Heart left ventricle (tissue), 16 donors: ENCODE data around the gene SHC3. TPM values are rescaled to one million over a fixed set of nuclear protein-coding genes. Genes with fewer than 3 reads are reported as not detected.

Experiments
- ATAC-seq, 4 donors: fragments of 200-7000 bp; cut with Tn5 transposase; one replicate each; pipeline ENCODE4 v1.9.1; 2020 to 2022; ENCODE audit warnings: moderate library complexity in 4 of 4, mild to moderate bottlenecking in 3 of 4, moderate number of reproducible peaks in 1 of 4
- DNase-seq, 5 donors: peaks; one replicate each; pipeline ENCODE4 v3.0.0-alpha.2; 2020
- H3K27ac ChIP-seq, 12 donors: fragments of 200-600 bp; sonication (generic) in 4 of 12; one replicate each; pipeline versions ENCODE4 v1.5.0 to v1.8.0; 2016 to 2022; ENCODE audit warnings: mild to moderate bottlenecking in 2 of 12
- H3K27me3 ChIP-seq, 9 donors: fragments of 200-600 bp; sonication (generic) in 2 of 9; one replicate each; pipeline versions ENCODE4 v1.5.1 to v1.8.0; 2016 to 2022; ENCODE audit warnings: mild to moderate bottlenecking in 3 of 9
- H3K36me3 ChIP-seq, 9 donors: fragments of 200-600 bp; sonication (generic) in 2 of 9; one replicate each; pipeline versions ENCODE4 v1.5.0 to v1.8.0; 2018 to 2022; ENCODE audit warnings: mild to moderate bottlenecking in 2 of 9
- H3K4me1 ChIP-seq, 12 donors: fragments of 200-600 bp; sonication (generic) in 4 of 12; one replicate each; pipeline versions ENCODE4 v1.5.0 to v1.8.0; 2016 to 2022; ENCODE audit warnings: mild to moderate bottlenecking in 3 of 12
- H3K4me3 ChIP-seq, 12 donors: fragments of 200-600 bp; sonication (generic) in 4 of 12; one replicate each; pipeline versions ENCODE4 v1.5.0 to v1.8.0; 2017 to 2022; ENCODE audit warnings: mild to moderate bottlenecking in 9 of 12, moderate library complexity in 4 of 12
- H3K9me3 ChIP-seq, 12 donors: fragments of 200-600 bp; sonication (generic) in 4 of 12; one replicate each; pipeline versions ENCODE4 v1.5.0 to v1.8.0; 2016 to 2022; ENCODE audit warnings: mild to moderate bottlenecking in 1 of 12
- POLR2A ChIP-seq, 2 donors: fragments of 450-650 bp; IDR thresholded peaks; one replicate each; pipeline ENCODE4 v1.6.1; 2017; ENCODE audit warnings: antibody characterized with exemption in 2 of 2, mild to moderate bottlenecking in 2 of 2, moderate library complexity in 2 of 2
- WGBS, 4 donors: extraction: QIAGEN DNeasy Blood & Tissue Kit in 2 of 4; methylation state at CpG; one replicate each; pipeline versions ENCODE4 v1.1.5 to v1.1.7; 2013 to 2018; 5-methylcytosine and 5-hydroxymethylcytosine counted together
- intact Hi-C, 10 donors: fragments of 100-400 bp; cut with DNase I; formaldehyde crosslinking; loops; one replicate each; pipeline versions ENCODE4 v1.11.1 to v1.14.2; 2022
- polyA plus RNA-seq, 2 donors: library from polyadenylated mRNA; stranded (reverse); fragments of 200-250 nt; gene quantifications; one replicate each; pipeline ENCODE4 v1.2.3, GENCODE V29; 2013
- total RNA-seq, 9 donors: library from RNA; depleted of rRNA in 2 of 9; stranded (reverse); fragments of >200 nt in 2 of 9; fragmentation: NEBNext Ultra II Directional in 3 of 9; extraction: Animal tissue kit (Norgen Biotek cat#: 25700) in 3 of 9; gene quantifications; one replicate each; pipeline versions ENCODE4 v1.1.0 to v1.2.4, GENCODE V29; 2016 to 2023
- TF ChIP-seq, protein P1 (sequence below), 12 donors: fragments of 200-600 bp; sonication (generic) in 4 of 12; IDR thresholded peaks; one replicate each; pipeline versions ENCODE4 v1.5.0 to v1.8.0; 2018 to 2022; ENCODE audit warnings: antibody characterized with exemption in 12 of 12, mild to moderate bottlenecking in 5 of 12
- donor health status: ischemic (EF 13 %, LVEDD 7.1; RV severe dilation, severe dysfunction).
- donor health status: healthy with polysubstance abuse.
- donor health status: DM: no; HTN: yes; CAD: no.
- donor health status: DM: no; HTN: no; CAD: no.
- donor health status: ischemic (EF 25% LVEDD 6.9; RV normal size, moderate dysfunction).
- donor health status: ischemic (EF 25% LVEDD 5.7; RV mildly dilated, moderate dysfunction).
- donor health status: healthy.
- donor health status: DM: yes; HTN: yes; CAD: no.
- donor health status: ischemic (EF 35%, LVEDD 5.7; RV mildly dilated, moderate dysfunction).
- donor health status: nonischemic (EF 11% LVEDD 7.7; RV severe dilation, severe dysfunction).
- donor health status: DM: yes; HTN: yes; CAD: no.
- donor health status: PGD.
- donor health status: ischemic (EF 29% LVEDD 5.4; RV normal size, mild dysfunction).
- donor health status: nonischemic (EF 23%, LVEDD 6.1; RV moderate dilation, normal function).

Gene SHC3
- total and polyA plus RNA-seq, 11 donors = 0.20 to 4.3 (median 0.52) TPM

DNA sequence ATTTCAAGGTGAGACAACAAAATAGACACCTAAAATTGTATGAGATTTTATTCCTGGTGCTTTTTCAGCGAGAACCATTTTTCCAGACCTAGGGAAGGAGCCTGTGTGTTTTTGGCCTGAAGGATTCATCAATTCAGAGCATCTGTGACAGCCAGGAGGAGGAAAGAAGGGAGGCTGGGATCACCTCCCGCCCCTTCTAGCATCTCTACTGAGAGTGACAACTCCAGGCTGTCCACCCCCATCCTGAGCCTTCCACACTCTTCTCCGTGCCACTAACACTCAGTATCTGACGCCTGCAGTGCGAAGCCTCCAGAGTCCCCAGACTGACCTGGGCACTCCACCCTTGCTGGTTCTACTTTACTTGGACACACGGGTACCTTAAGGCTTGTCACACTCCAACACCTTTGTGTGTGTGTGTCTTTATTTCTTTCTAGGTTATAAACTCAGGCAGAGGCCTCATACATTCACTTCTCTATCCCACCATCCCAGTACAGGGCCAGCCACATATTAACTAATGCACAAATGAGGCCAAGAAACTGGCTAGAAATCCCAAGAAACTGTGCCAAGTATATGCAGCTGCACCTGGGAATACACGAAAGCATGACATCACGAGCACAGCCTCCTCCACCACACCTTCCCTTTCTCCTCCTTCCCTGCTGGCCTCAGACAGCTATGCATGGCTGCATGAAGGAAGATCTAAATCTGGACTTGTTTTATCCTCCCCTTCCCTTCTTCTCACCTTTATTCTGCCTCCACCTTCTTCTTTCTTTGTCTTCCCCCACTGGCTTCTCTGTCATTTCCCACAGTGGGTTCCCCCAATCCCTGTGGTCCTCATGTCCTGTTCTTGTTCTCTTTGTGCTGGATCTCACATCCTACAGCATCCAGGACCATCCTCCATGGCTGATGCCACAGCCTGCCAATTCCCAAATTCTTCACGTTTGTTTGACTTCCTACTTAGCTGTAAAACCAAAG lies 171.3 kb downstream of the SHC3 start:
- Histone ChIP-seq H3K27me3 (no peaks in the 10 kb centered on the region), H3K9me3 (no peaks in the 10 kb centered on the region), H3K4me3 (no peak overlapping the region), H3K27ac (no peak overlapping the region), H3K36me3 (peaks cover 0 to 20% (median 9%) of the 10 kb centered on the region in 9 donors), H3K4me1 (peaks cover 0 to 10% (median 0%) of the 10 kb centered on the region in 12 donors)
- no peak for DNase-seq
- intact Hi-C loops = loop anchor here in 4 of 10 donors (10.0 kb wide), 4 partner anchors 268 to 932 kb away; no protein-coding TSS in a partner anchor
- WGBS, 4 donors = 74 to 77% (median 77%) methylated on average over 9 of the region's 9 CpGs
- TF ChIP-seq, protein P1, sequence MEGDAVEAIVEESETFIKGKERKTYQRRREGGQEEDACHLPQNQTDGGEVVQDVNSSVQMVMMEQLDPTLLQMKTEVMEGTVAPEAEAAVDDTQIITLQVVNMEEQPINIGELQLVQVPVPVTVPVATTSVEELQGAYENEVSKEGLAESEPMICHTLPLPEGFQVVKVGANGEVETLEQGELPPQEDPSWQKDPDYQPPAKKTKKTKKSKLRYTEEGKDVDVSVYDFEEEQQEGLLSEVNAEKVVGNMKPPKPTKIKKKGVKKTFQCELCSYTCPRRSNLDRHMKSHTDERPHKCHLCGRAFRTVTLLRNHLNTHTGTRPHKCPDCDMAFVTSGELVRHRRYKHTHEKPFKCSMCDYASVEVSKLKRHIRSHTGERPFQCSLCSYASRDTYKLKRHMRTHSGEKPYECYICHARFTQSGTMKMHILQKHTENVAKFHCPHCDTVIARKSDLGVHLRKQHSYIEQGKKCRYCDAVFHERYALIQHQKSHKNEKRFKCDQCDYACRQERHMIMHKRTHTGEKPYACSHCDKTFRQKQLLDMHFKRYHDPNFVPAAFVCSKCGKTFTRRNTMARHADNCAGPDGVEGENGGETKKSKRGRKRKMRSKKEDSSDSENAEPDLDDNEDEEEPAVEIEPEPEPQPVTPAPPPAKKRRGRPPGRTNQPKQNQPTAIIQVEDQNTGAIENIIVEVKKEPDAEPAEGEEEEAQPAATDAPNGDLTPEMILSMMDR (IDR thresholded peaks at IDR 0.05) = no peak
- TF ChIP-seq POLR2A (IDR thresholded peaks at IDR 0.05) = no peak
- no peak for ATAC-seq

DNA sequence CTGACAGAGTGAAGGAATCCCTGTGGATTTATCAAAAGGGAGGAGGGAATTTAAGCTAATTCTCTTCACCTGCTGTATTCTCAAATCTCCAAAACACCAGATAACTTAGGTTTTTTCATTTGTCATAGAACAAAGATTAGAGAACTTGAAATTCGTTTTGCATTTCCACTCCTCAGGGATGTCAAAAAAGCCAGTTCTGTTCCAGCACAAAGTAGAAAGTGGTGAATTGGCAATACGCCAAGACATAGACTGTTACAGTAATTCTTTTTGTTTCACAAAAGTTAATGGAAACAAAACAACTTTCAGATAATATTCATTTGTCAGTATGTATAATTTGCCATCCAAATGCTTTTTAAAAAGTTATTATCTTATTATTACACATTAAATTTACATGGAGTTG lies 172.4 kb downstream of the SHC3 start:
- no peak for ATAC-seq
- Histone ChIP-seq H3K4me3 (no peak overlapping the region), H3K27me3 (no peaks in the 10 kb centered on the region), H3K9me3 (no peaks in the 10 kb centered on the region), H3K36me3 (peaks cover 0 to 26% (median 10%) of the 10 kb centered on the region in 9 donors), H3K27ac (no peak overlapping the region), H3K4me1 (peaks cover 0 to 13% (median 2%) of the 10 kb centered on the region in 12 donors)
- no peak for DNase-seq
- 9 to 31% (median 15%) methylated on average over 2 of the region's 2 CpGs for WGBS, 4 donors
- TF ChIP-seq, protein P1 (IDR thresholded peaks at IDR 0.05) = no peak
- TF ChIP-seq POLR2A (IDR thresholded peaks at IDR 0.05) = no peak
- intact Hi-C loops = loop anchor here in 4 of 10 donors (10.0 kb wide), 4 partner anchors 269 to 931 kb away; no protein-coding TSS in a partner anchor

- Histone ChIP-seq H3K9me3 (no peaks in the 10 kb centered on the region), H3K27me3 (no peaks in the 10 kb centered on the region), H3K27ac (no peak overlapping the region), H3K4me3 (no peak overlapping the region), H3K4me1 (peaks cover 0 to 22% (median 11%) of the 10 kb centered on the region in 12 donors), H3K36me3 (peaks cover 0 to 26% (median 10%) of the 10 kb centered on the region in 9 donors)
- intact Hi-C loops = loop anchor here in 4 of 10 donors (10.0 kb wide), 4 partner anchors 269 to 931 kb away; no protein-coding TSS in a partner anchor
- 82 to 89% (median 87%) methylated on average over 9 of the region's 9 CpGs for WGBS, 4 donors
- TF ChIP-seq, protein P1 (IDR thresholded peaks at IDR 0.05) = no peak
- TF ChIP-seq POLR2A (IDR thresholded peaks at IDR 0.05) = no peak
- no peak for DNase-seq
- ATAC-seq = no peak
Measured at GRCh38 chr9:89005323-89005722, 173.3 kb downstream of the SHC3 start.

DNA sequence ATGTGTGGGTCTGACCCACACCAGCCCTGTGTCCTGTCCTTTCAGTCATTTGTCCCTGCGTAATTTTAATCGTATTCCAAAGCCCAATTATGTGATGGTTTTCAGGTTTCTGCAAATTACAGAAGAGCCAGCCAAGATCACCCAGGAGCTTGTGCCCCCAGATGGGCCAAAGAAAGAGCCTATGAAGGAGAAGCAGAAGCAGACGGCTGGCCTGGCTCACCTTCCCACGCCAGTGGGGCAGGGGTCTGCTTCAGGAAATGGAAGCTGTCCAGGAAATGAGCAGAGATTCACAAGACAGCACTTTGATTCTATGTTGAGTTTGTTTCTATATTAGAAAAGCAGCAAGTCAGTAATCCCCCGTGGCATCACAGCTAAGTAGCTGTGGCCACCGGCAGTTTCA lies 175.6 kb downstream of the SHC3 start:
- no peak overlapping the region for H3K27ac ChIP-seq
- peaks cover 0 to 41% (median 25%) of the 10 kb centered on the region in 12 donors for H3K4me1 ChIP-seq
- H3K9me3 ChIP-seq = no peaks in the 10 kb centered on the region
- DNase-seq (no peak), ATAC-seq (no peak)
- intact Hi-C loops = loop anchor here in 7 of 10 donors (5.0 to 10.0 kb wide), 7 partner anchors 271 to 928 kb away; no protein-coding TSS in a partner anchor
- no peaks in the 10 kb centered on the region for H3K27me3 ChIP-seq
- H3K36me3 ChIP-seq = peaks cover 0 to 26% (median 10%) of the 10 kb centered on the region in 9 donors
- 80 to 89% (median 84%) methylated on average over 6 of the region's 6 CpGs for WGBS, 4 donors
- no peak for TF ChIP-seq POLR2A (IDR thresholded peaks at IDR 0.05)
- TF ChIP-seq, protein P1 (IDR thresholded peaks at IDR 0.05) = no peak
- H3K4me3 ChIP-seq = no peak overlapping the region
